Stimulated activated CD4-positive, alpha-beta T cell treated with anti-CD3 and anti-CD28 coated beads, TNF-alpha, amount 100 ng/mL, for 1 hour (primary cell): ENCODE measurements around the gene TRAPPC12.
A peak's percentile ranks its signal among the peaks of the same experiment; 100 is the strongest.
"Not testable (repeated sequence)": the region's sequence is repeated elsewhere in the genome, so short reads cannot be mapped to it uniquely, and the experiment has no call there.

ENCODE experiments used
- DNase-seq, 3 donors: peaks; one replicate each; pipeline ENCODE4 v3.0.0-alpha.2; 2020; ENCODE audit warnings: low read depth in 3 of 3, low spot score in 1 of 3

The TRAPPC12 gene

DNA sequence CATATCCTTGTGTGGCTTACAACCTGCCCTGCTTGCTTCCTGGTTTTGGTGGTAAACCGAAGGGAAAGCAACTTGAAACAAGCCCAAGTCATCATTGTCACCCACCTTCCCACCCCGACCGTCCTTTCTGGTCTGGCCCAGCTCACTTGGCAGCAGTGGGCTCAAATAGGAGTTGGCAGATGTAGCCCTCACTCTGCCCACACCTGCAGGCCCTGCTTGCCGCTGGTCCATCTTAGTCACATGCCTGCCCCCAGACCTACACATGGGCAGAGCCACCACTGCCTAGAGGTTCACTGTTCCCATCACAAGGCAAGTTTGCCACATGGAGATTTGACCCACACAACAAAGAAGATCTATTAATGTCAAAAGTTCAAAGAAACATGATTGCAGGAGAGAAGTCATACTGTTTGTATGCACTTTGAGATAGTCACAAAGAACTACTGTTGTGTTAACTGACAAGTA lies 11.2 kb upstream of the TRAPPC12 start:
- no peak for DNase-seq

GRCh38 chr2:3369340-3370181 lies 9.9 kb upstream of the TRAPPC12 start:
- not testable (repeated sequence) for DNase-seq

DNA sequence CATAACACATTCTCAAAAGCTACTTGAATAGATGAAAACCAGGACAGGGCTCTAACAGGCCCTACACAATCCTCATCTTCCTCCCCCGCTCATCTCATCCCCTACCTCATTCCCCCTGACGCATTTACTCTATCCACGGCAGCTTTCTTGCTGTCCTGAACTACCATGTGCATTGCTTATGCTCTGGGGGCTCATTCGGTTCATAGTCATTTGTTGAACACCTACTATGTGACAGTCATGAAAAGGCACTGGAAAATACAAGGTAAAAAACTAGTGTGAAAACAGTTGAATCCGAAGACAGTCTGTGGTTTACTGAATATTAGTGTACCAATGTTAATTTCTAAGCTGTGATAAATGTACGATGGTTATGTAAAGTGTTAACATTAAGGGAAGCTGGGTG lies 2.7 kb upstream of the TRAPPC12 start:
- no peak for DNase-seq

DNA sequence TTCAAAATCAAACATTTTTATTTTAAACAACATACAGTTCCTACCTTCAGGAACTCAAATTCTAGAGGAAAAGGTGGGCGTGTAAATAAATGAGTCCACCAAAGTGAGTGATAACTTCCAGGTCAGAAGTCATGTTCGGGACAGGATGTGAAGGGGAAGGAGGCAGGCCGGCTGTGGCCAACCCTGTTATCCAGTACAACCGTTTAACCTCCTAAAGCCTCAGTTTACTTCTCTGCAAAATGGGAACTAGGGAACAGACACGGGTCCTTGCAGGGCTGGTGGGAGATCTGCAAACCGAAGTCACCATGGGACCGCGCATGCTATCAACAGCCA lies 2.2 kb upstream of the TRAPPC12 start:
- no peak for DNase-seq

DNA sequence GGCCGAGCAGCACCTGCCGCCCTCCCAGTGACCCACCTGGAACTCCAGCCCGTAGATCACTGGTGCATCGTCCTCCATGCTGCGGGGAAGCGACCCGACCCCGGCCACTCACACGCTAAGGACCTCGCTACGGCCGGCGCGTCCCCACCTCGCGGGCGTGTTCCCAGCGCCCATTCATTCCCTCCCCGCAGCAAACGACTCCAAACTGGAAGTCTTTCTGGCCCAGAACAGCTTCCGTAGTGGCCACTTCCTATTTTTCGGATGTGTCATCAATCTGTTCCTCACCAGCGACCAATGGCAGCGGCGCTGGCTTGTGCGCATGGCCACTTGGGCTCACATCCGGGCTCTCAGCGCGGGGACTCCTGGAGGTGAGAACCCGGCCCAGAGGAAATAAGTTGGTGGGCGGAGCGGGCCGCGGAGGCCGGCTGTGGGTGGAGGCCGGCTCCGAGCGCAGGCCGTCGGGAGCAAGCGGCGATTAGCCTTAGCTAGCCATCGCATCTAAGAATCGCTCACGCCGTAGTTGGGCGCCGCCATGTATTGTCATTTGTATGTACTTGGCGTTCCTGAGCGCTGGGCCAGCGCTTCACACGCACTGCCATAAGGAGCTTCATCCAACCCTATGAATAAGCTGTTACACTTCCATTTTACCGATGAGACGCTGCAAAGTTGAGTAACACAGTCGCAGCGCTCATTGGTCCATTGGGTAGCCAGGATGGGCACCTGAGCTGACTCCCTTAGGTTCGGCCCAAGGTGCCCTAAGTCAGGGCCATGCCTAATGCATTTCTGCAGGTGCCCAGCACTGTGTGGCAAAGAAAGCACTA lies 1.7 kb upstream of the TRAPPC12 start, which contains the start of gene EIPR1:
Gene EIPR1 (minus strand): TSS at position 207 of the 821 bp plus-strand sequence. CDS start 129 bp downstream, at position 78.
- peak; percentile 84 to 90 (median 87) for DNase-seq

DNA sequence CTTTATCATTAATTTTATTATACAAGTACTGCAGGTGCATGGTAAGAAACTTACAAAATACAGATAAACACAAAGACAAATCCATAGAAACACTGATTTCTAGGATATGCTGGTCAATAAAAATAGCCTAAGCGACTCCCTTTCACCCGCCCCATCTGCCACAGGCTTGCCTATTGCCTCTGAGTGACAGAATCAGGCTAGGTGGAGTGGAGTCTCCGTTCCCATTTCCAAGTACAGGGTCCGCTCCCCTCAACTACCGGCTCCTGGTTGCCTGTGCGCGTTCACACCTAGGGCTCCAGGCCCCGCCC lies 201 bp upstream of the TRAPPC12 start:
- DNase-seq, result no peak

DNA sequence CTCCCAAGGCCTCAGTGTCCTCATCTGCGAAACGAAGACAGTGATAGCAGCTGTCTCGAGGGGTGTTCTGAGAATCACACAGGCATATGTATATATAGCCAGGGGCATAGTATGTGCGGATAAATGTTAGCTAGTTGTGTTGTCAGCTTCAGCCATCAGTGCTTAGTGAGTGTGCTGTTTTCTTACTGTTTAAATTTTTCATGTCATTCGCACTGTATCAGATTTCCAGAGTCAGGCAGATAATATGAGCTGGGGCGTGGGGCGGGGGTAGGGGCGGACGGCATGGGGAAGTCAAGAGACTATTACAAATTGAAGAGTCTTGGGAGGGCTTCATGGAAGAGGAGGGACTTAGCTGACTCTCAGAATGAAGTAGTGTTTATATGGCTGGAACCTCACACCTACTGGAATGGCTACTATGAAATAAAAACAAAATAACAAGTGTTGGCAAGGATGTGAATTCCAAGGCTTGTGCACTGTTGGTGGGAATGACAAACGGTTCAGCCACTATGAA lies 7.0 kb downstream of the TRAPPC12 start:
- no peak for DNase-seq

- DNase-seq, result no peak
Measured at GRCh38 chr2:3387011-3387410, 7.5 kb downstream of the TRAPPC12 start.

DNA sequence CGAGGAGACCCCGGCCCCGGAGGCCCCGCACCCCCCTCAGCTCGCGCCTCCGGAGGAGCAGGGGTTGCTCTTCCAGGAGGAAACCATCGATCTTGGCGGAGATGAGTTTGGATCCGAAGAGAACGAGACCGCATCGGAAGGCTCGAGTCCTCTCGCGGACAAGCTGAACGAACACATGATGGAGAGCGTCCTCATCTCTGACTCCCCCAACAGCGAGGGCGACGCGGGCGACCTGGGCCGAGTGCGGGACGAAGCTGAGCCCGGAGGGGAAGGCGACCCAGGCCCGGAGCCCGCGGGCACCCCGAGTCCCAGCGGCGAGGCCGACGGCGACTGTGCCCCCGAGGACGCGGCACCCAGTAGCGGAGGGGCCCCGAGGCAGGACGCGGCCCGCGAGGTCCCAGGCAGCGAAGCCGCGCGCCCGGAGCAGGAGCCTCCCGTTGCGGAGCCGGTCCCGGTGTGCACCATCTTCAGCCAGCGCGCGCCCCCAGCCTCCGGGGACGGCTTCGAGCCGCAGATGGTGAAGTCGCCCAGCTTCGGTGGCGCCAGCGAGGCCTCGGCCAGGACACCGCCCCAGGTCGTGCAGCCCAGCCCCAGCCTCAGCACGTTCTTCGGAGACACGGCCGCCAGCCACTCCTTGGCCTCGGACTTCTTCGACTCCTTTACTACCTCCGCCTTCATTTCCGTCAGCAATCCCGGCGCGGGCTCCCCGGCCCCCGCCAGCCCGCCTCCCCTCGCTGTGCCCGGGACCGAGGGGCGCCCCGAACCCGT lies 8.3 kb downstream of the TRAPPC12 start:
- DNase-seq, result no peak

DNA sequence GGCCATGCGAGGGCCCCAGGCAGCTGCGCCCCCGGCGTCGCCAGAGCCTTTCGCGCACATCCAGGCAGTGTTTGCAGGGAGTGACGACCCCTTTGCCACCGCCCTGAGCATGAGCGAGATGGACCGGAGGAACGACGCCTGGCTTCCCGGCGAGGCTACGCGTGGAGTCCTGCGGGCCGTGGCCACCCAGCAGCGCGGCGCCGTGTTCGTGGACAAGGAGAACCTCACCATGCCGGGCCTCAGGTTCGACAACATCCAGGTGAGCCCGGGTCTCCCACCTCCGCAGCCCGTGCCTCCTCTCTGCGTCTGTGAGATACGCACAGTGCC lies 8.9 kb downstream of the TRAPPC12 start:
- DNase-seq, result no peak

- no peak for DNase-seq
Measured at GRCh38 chr2:3389193-3389592, 9.7 kb downstream of the TRAPPC12 start.

- DNase-seq, result no peak
Measured at GRCh38 chr2:3390041-3390440, 10.5 kb downstream of the TRAPPC12 start.

- no peak for DNase-seq
Measured at GRCh38 chr2:3392216-3392615, 12.7 kb downstream of the TRAPPC12 start.

DNA sequence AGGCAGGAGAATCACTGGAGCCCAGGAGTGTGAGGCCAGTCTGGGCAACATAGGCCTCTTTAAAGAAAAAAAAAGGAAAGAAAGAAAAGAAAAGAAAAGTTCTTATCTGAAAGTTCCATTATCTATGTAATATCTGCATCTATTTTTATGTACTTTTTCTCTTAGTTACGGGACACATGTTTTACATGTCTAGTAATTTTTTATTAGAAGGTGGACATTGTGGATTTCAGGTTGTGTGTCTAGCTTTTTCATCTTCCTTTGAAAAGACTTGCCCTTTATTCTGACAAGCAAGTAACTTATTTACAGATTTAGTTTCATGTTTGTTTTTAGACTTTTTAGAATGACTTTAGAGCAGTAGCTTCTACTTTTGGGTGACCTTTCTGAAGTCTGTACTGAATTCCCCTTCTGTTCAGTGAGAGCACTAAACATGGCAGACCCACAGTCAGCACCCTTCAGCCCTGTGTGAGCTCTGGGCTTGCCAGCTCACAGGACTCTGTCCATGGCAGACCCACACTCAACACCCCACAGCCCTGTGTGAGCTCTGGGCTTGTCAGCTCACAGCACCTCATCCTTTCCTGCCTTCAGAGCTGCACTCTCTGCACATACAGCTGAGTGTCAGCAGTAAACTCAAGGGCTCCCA lies 17.5 kb downstream of the TRAPPC12 start:
- no peak for DNase-seq

- no peak for DNase-seq
Measured at GRCh38 chr2:3398857-3399256, 19.4 kb downstream of the TRAPPC12 start.

GRCh38 chr2:3399381-3399780 lies 19.9 kb downstream of the TRAPPC12 start:
- DNase-seq, result no peak

DNA sequence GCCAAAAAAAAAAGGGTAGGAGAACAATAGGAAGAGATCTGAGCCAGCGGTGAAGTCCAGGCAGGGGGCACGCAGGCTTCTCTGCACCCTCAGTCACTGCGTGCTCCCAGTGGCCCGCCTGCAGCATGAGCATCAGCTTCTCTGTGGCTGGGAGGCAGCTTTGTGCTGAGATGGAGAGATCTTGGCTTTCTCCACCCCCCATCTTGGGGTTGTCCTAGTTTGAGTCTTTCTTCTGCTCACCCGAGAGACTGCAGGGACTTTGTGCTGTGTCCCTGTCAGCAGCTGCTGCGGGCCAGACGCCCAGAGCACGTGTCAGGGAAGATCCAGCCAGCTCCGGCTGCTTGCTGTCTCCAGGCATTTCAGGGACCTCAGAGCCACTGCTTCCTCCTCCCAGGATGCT lies 20.3 kb downstream of the TRAPPC12 start:
- no peak for DNase-seq

GRCh38 chr2:3403587-3404334 lies 24.3 kb downstream of the TRAPPC12 start:
- DNase-seq, result no peak

DNA sequence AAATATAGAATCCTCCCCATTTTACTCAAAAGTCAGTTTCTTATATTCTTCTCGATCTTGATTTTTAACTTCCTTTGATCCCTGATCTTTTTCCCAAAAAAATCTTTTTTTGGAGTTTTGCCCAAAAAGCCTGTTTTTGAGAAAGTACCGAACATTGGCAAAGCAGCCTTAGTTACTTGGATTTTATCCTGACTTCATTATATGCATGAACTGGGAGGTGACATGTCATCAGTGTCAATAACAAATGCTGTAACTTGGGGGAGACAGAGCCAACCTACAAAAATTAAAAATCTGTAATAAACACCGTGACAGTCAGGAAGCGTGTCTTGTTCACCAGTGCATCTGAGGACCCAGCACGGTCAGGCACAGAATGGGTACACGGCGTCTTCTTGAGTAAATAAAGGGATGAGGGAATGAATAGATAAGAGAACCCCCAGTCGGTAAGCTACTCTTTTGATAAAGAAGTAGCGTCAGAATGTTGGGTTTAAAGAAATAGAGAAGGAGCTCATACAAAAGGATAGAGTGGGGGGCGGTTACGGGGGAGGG lies 24.9 kb downstream of the TRAPPC12 start:
- no peak for DNase-seq

- DNase-seq, result no peak
Measured at GRCh38 chr2:3405307-3405706, 25.8 kb downstream of the TRAPPC12 start.
